Trophoblast cell (in vitro differentiated cells and primary cell): ENCODE results near the gene WDTC1.

Experiments
- DNase-seq, 2 donors: peaks; one replicate each; pipeline ENCODE4 v3.0.0-alpha.2; 2016
- H2AFZ ChIP-seq: 2 replicates; pipeline ENCODE4 v1.6.1; 2013; ENCODE audit warnings: low read length, moderate library complexity, mild to moderate bottlenecking; ENCODE audit not compliant: insufficient read depth, poor library complexity
- H2AK5ac ChIP-seq: 2 replicates; pipeline ENCODE4 v1.6.1; 2013; ENCODE audit warnings: mild to moderate bottlenecking, low read length
- H2BK120ac ChIP-seq: 2 replicates; pipeline ENCODE4 v1.6.1; 2013; ENCODE audit warnings: low read length, mild to moderate bottlenecking, moderate library complexity; ENCODE audit not compliant: insufficient read depth, poor library complexity
- H2BK12ac ChIP-seq: 2 replicates; pipeline ENCODE4 v1.6.1; 2013; ENCODE audit warnings: mild to moderate bottlenecking, low read length, moderate library complexity
- H2BK5ac ChIP-seq: 2 replicates; pipeline ENCODE4 v1.6.1; 2013; ENCODE audit warnings: low read length, low read depth, moderate library complexity, mild to moderate bottlenecking; ENCODE audit not compliant: poor library complexity
- H3K14ac ChIP-seq: 2 replicates; pipeline ENCODE4 v1.6.1; 2013; ENCODE audit warnings: mild to moderate bottlenecking, low read length
- H3K18ac ChIP-seq: 2 replicates; pipeline ENCODE4 v1.6.1; 2013; ENCODE audit warnings: mild to moderate bottlenecking, low read length
- H3K23ac ChIP-seq: 2 replicates; pipeline ENCODE4 v1.6.1; 2013; ENCODE audit warnings: low read length
- H3K27ac ChIP-seq: 2 replicates; pipeline ENCODE4 v1.5.1; 2013; ENCODE audit warnings: low read depth, mild to moderate bottlenecking, inconsistent platforms, low read length, moderate library complexity
- H3K27me3 ChIP-seq: 2 replicates; pipeline ENCODE4 v1.6.1; 2013; ENCODE audit warnings: inconsistent platforms, mild to moderate bottlenecking, low read length, moderate library complexity; ENCODE audit not compliant: insufficient read depth
- H3K36me3 ChIP-seq, 2 experiments: 1 replicate in 1 of 2; 2 replicates in 1 of 2; pipeline ENCODE4 v1.6.1; 2013; ENCODE audit warnings: low read length in 2 of 2, mild to moderate bottlenecking in 2 of 2, moderate library complexity in 1 of 2; ENCODE audit not compliant: insufficient read depth in 2 of 2, control insufficient read depth in 1 of 2
- H3K4ac ChIP-seq: 2 replicates; pipeline ENCODE4 v1.6.1; 2013; ENCODE audit warnings: low read depth, mild to moderate bottlenecking, low read length, moderate library complexity
- H3K4me1 ChIP-seq, 2 experiments: 1 replicate in 1 of 2; 2 replicates in 1 of 2; pipeline ENCODE4 v1.6.1; 2013; ENCODE audit warnings: low read length in 2 of 2, mild to moderate bottlenecking in 2 of 2, moderate library complexity in 1 of 2; ENCODE audit not compliant: insufficient read depth in 2 of 2, control insufficient read depth in 1 of 2
- H3K4me2 ChIP-seq: 2 replicates; pipeline ENCODE4 v1.6.1; 2013; ENCODE audit warnings: inconsistent platforms, mild to moderate bottlenecking, low read length, moderate library complexity
- H3K4me3 ChIP-seq: 2 replicates; pipeline ENCODE4 v1.5.1; 2013; ENCODE audit warnings: mild to moderate bottlenecking, low read depth, low read length, inconsistent platforms
- H3K79me1 ChIP-seq: one replicate; pipeline ENCODE4 v1.6.1; 2013; ENCODE audit warnings: low read length
- H3K79me2 ChIP-seq: 2 replicates; pipeline ENCODE4 v1.6.1; 2013; ENCODE audit warnings: low read length, mild to moderate bottlenecking; ENCODE audit not compliant: control insufficient read depth, insufficient read depth, poor library complexity
- H3K9ac ChIP-seq: 2 replicates; pipeline ENCODE4 v1.6.1; 2013; ENCODE audit warnings: mild to moderate bottlenecking, low read length
- H3K9me3 ChIP-seq: 2 replicates; pipeline ENCODE4 v1.6.1; 2013; ENCODE audit warnings: low read depth, mild to moderate bottlenecking, control low read depth, inconsistent platforms, low read length; ENCODE audit not compliant: insufficient read depth
- H4K12ac ChIP-seq: 2 replicates; pipeline ENCODE4 v1.6.1; 2013; ENCODE audit warnings: low read depth, mild to moderate bottlenecking, low read length, moderate library complexity
- H4K8ac ChIP-seq: 2 replicates; pipeline ENCODE4 v1.6.1; 2013; ENCODE audit warnings: low read depth, mild to moderate bottlenecking, low read length, moderate library complexity
- H4K91ac ChIP-seq: one replicate; pipeline ENCODE4 v1.6.1; 2013; ENCODE audit warnings: low read depth, mild to moderate bottlenecking, low read length, moderate library complexity
- WGBS: extraction: QIAGEN DNeasy Blood & Tissue Kit; methylation state at CpG from one replicate; pipeline ENCODE4 v1.1.7; 2013; ENCODE audit warnings: missing lambda C conversion rate; ENCODE audit not compliant: insufficient read length, insufficient coverage; ENCODE audit errors: extremely low coverage; 5-methylcytosine and 5-hydroxymethylcytosine counted together

Gene WDTC1

GRCh38 chr1:27216466-27216865, 18.0 kb upstream of the WDTC1 start:
- Histone ChIP-seq H3K14ac (no peak overlapping the region), H2AFZ (no peak overlapping the region), H3K9ac (no peak overlapping the region), H3K36me3 (no peaks in the 10 kb centered on the region), H3K27ac (no peak overlapping the region), H3K4me2 (no peak overlapping the region), H3K9me3 (no peaks in the 10 kb centered on the region), H3K27me3 (no peaks in the 10 kb centered on the region), H4K91ac (no peak overlapping the region), H2BK12ac (no peak overlapping the region), H3K79me2 (no peaks in the 10 kb centered on the region), H3K4me1 (no peaks in the 10 kb centered on the region), H2AK5ac (no peak overlapping the region), H4K12ac (no peak overlapping the region), H2BK5ac (no peak overlapping the region), H2BK120ac (no peak overlapping the region), H3K4me3 (no peak overlapping the region), H3K18ac (no peak overlapping the region), H3K79me1 (no peaks in the 10 kb centered on the region), H3K23ac (no peak overlapping the region), H3K4ac (no peak overlapping the region), H4K8ac (no peak overlapping the region)
- DNase-seq = no peak
- no CpG with 5 or more reads among the region's 7 CpGs for WGBS

GRCh38 chr1:27217401-27217800, 17.0 kb upstream of the WDTC1 start:
- H2AK5ac ChIP-seq = no peak overlapping the region
- no peak overlapping the region for H4K8ac ChIP-seq
- no peak overlapping the region for H3K14ac ChIP-seq
- no peaks in the 10 kb centered on the region for H3K79me1 ChIP-seq
- H3K36me3 ChIP-seq = no peaks in the 10 kb centered on the region
- no peak overlapping the region for H2BK5ac ChIP-seq
- no peak overlapping the region for H2BK120ac ChIP-seq
- WGBS = no CpG with 5 or more reads among the region's 6 CpGs
- H4K12ac ChIP-seq = no peak overlapping the region
- no peaks in the 10 kb centered on the region for H3K4me1 ChIP-seq
- H3K27ac ChIP-seq = no peak overlapping the region
- no peaks in the 10 kb centered on the region for H3K27me3 ChIP-seq
- no peaks in the 10 kb centered on the region for H3K9me3 ChIP-seq
- H4K91ac ChIP-seq = no peak overlapping the region
- H2AFZ ChIP-seq = no peak overlapping the region
- H3K23ac ChIP-seq = no peak overlapping the region
- H3K4ac ChIP-seq = no peak overlapping the region
- H3K18ac ChIP-seq = no peak overlapping the region
- DNase-seq = no peak
- no peak overlapping the region for H3K4me2 ChIP-seq
- no peak overlapping the region for H3K9ac ChIP-seq
- H3K4me3 ChIP-seq = no peak overlapping the region
- H3K79me2 ChIP-seq = no peaks in the 10 kb centered on the region
- H2BK12ac ChIP-seq = no peak overlapping the region

DNA sequence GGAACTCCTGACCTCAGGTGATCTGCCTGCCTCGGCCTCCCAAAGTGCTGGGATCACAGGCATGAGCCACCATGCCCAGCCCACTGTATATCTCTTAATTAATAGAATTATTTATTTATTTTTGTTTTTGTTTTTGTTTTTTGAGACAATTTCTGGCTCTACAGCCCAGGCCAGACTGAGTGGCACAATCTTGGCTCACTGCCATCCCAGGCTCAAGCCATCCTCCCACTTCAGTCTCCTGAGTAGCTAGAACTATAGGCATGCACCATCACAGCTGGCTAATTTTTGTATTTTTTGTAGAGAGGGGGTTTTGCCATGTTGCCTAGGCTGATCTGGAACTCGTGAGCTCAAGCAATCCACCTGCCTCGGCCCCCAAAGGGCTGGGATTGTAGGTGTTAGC, 15.7 kb upstream of the WDTC1 start:
- H2AFZ ChIP-seq = no peak overlapping the region
- H4K91ac ChIP-seq = no peak overlapping the region
- DNase-seq = no peak
- H2BK12ac ChIP-seq = no peak overlapping the region
- H3K36me3 ChIP-seq = no peaks in the 10 kb centered on the region
- H3K27ac ChIP-seq = no peak overlapping the region
- no peak overlapping the region for H3K9ac ChIP-seq
- H3K4me1 ChIP-seq = no peaks in the 10 kb centered on the region
- H3K23ac ChIP-seq = no peak overlapping the region
- H3K4me2 ChIP-seq = no peak overlapping the region
- no peak overlapping the region for H3K14ac ChIP-seq
- H2BK5ac ChIP-seq = no peak overlapping the region
- H2AK5ac ChIP-seq = no peak overlapping the region
- no peaks in the 10 kb centered on the region for H3K79me1 ChIP-seq
- no peaks in the 10 kb centered on the region for H3K79me2 ChIP-seq
- no peaks in the 10 kb centered on the region for H3K9me3 ChIP-seq
- no CpG with 5 or more reads among the region's 3 CpGs for WGBS
- H4K8ac ChIP-seq = no peak overlapping the region
- no peak overlapping the region for H3K18ac ChIP-seq
- H3K4me3 ChIP-seq = no peak overlapping the region
- H4K12ac ChIP-seq = no peak overlapping the region
- no peak overlapping the region for H3K4ac ChIP-seq
- H2BK120ac ChIP-seq = no peak overlapping the region
- no peaks in the 10 kb centered on the region for H3K27me3 ChIP-seq

DNA sequence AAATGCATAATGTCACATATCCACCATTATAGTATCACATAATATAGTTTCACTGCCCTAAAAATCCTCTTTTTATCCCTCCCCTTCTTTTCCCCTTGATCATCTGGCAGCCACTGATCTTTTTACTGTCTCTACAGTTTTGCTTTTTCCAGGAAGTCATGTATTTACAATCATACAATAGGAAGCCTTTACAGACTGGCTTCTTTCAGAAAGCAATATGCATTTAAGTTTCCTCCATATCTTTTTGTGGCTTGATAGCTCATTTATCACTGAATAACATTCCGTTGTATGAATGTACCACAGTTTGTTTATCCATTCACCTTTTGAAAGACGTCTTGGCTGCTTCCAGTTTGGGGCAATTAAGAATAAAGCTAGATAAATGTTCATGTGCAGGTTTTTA, 14.3 kb upstream of the WDTC1 start:
- Histone ChIP-seq H2BK5ac (no peak overlapping the region), H3K4me3 (no peak overlapping the region), H3K18ac (no peak overlapping the region), H2BK12ac (no peak overlapping the region), H3K9ac (no peak overlapping the region), H2AK5ac (no peak overlapping the region), H4K91ac (no peak overlapping the region), H3K36me3 (no peaks in the 10 kb centered on the region), H3K79me1 (no peaks in the 10 kb centered on the region), H3K27ac (no peak overlapping the region), H2AFZ (no peak overlapping the region), H4K8ac (no peak overlapping the region), H3K79me2 (no peaks in the 10 kb centered on the region), H2BK120ac (no peak overlapping the region), H3K4ac (no peak overlapping the region), H3K4me2 (no peak overlapping the region), H3K14ac (no peak overlapping the region), H3K9me3 (no peaks in the 10 kb centered on the region), H3K4me1 (no peaks in the 10 kb centered on the region), H4K12ac (no peak overlapping the region), H3K27me3 (no peaks in the 10 kb centered on the region), H3K23ac (no peak overlapping the region)
- DNase-seq = no peak
- no CpG with 5 or more reads among the region's 2 CpGs for WGBS
